ENCODE data around the gene RFNG.

The RFNG gene, protein sequence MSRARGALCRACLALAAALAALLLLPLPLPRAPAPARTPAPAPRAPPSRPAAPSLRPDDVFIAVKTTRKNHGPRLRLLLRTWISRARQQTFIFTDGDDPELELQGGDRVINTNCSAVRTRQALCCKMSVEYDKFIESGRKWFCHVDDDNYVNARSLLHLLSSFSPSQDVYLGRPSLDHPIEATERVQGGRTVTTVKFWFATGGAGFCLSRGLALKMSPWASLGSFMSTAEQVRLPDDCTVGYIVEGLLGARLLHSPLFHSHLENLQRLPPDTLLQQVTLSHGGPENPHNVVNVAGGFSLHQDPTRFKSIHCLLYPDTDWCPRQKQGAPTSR

DNA sequence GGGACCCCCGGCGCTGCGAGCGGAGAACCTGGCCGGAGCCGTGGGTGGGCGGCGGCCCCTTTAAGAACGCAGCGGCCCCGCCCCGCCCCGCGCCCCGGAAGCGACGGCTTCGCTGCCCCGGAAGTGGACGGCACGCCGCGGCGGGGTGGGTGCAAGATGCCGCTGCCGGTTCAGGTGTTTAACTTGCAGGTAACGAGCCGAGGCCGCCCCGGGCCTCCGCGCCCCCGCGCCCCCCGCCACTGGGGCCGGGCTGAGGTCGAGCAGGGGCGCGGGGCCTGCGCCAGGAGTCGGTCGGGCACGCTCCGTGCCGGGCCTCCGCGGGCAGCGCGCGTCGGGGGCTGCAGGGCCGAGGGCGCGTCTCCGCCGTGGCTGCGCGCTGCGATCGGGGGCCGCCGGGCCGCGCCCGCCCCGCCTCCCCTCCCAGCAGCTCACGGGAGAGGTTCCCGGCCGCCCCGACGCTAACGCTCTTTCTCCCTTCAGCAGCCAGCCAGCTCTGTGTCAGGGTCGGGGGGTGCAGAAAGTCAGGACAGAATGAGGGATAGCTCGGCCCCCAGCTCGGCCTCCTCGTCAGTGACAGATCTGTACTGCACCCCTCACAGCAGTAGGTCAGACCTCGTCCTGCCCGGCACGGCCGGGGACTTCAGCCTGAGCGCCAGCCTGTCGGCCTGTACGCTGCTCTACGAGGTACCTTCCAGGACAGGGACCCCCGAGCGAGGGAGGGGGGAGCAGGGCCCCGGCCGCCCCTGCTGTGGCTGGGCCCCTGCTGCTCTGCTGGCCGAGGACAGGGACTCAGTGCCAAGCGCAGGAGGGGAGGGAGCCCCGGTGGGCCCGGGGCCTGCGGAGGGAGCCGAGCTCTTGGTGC, at the start of gene RFNG, which contains the start of gene GPS1:
Gene RFNG (minus strand): TSS at position 36 of the 862 bp plus-strand sequence. CDS start 45 bp downstream, outside the sequence.
Gene GPS1 (plus strand): TSS at position 123 of the 862 bp plus-strand sequence. CDS start 34 bp downstream, at position 157.
- Mint-ChIP-seq H3K9me3 (no peaks in the 10 kb centered on the region), H3K36me3 (ENCODE audit: low read depth) (peaks cover 8% of the 10 kb centered on the region), H3K27me3 (ENCODE audit: low read depth, poor library complexity) (no peaks in the 10 kb centered on the region), H3K27ac (peak within 1 kb of the TSS; percentile 59), H3K4me3 (peak within 1 kb of the TSS; percentile 91), H3K4me1 (peaks cover 20% of the 10 kb centered on the region)
- peak; percentile 82 for DNase-seq
- TF ChIP-seq, protein P1, sequence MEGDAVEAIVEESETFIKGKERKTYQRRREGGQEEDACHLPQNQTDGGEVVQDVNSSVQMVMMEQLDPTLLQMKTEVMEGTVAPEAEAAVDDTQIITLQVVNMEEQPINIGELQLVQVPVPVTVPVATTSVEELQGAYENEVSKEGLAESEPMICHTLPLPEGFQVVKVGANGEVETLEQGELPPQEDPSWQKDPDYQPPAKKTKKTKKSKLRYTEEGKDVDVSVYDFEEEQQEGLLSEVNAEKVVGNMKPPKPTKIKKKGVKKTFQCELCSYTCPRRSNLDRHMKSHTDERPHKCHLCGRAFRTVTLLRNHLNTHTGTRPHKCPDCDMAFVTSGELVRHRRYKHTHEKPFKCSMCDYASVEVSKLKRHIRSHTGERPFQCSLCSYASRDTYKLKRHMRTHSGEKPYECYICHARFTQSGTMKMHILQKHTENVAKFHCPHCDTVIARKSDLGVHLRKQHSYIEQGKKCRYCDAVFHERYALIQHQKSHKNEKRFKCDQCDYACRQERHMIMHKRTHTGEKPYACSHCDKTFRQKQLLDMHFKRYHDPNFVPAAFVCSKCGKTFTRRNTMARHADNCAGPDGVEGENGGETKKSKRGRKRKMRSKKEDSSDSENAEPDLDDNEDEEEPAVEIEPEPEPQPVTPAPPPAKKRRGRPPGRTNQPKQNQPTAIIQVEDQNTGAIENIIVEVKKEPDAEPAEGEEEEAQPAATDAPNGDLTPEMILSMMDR (IDR thresholded peaks at IDR 0.05), result no peak

DNA sequence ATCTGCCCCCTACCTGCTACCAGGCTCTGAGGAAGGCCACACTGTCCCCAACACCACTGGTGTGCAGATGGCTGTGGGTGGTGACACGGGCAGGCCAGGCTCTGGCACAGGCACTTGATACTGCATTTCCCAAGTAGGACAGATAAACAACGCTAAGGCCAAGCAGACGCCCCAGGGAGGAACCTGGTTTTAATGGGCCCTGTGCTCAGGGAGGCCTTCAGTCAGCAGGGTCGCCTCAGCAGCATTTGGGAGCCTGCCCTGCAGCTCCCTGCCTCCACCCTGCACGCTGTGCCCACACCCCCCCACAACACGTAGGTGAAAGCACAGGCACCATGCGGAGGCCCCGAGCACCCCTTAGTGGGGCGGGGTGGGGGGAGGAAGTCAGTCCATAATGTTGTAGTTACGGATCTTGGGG, 49.7 kb upstream of the RFNG start:
- Mint-ChIP-seq H3K4me1 (peaks cover 63% of the 10 kb centered on the region), H3K4me3 (peak overlapping the region; percentile 8), H3K9me3 (no peaks in the 10 kb centered on the region), H3K27me3 (ENCODE audit: low read depth, poor library complexity) (no peaks in the 10 kb centered on the region), H3K36me3 (ENCODE audit: low read depth) (no peaks in the 10 kb centered on the region), H3K27ac (no peak overlapping the region)
- no peak for DNase-seq
- TF ChIP-seq, protein P1 (IDR thresholded peaks at IDR 0.05), result no peak

DNA sequence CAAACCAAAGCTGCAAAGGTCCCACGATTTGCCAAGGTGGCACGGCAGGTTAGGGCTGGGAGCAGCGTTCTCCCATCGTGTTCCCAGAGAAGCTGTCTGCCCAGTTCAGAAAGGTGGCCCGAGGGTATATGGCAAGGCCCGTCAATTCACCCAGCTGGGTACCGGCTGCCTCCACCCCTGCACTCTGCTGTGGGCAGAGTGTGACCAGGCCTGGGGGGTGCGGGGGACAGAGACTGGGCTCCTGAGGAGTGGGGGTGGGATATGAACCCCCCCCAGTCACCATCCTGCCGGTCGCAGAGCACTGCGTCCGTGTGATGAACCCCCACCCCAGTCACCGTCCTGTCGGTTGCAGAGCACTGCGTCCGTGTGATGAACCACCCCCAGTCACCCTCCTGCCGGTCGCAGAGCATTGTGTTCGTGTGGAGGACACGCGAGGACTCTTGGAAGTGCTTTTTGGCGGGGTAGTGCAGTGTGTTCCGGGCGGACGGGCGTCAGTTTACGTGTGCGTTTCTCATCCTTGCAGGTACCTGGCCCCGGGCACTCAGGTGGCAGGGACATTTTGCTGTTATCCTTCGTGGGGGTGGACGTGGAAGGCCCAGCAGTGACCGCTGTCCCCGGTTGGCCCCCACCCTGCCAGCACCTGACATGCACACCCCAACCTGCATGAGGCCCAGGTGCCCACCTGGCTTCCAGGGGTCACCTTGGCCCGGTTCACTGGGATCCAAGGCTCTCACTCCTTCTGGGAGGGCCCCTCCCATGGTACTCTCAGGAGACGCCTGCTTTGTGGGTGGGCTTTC, 49.1 kb upstream of the RFNG start:
- H3K27me3 Mint-ChIP-seq (ENCODE audit: low read depth, poor library complexity), result no peaks in the 10 kb centered on the region
- H3K4me3 Mint-ChIP-seq, result peak overlapping the region; percentile 77
- H3K4me1 Mint-ChIP-seq, result peaks cover 63% of the 10 kb centered on the region
- no peak overlapping the region for H3K27ac Mint-ChIP-seq
- DNase-seq, result no peak
- TF ChIP-seq, protein P1 (IDR thresholded peaks at IDR 0.05), result no peak
- H3K9me3 Mint-ChIP-seq, result no peaks in the 10 kb centered on the region
- H3K36me3 Mint-ChIP-seq (ENCODE audit: low read depth), result no peaks in the 10 kb centered on the region

DNA sequence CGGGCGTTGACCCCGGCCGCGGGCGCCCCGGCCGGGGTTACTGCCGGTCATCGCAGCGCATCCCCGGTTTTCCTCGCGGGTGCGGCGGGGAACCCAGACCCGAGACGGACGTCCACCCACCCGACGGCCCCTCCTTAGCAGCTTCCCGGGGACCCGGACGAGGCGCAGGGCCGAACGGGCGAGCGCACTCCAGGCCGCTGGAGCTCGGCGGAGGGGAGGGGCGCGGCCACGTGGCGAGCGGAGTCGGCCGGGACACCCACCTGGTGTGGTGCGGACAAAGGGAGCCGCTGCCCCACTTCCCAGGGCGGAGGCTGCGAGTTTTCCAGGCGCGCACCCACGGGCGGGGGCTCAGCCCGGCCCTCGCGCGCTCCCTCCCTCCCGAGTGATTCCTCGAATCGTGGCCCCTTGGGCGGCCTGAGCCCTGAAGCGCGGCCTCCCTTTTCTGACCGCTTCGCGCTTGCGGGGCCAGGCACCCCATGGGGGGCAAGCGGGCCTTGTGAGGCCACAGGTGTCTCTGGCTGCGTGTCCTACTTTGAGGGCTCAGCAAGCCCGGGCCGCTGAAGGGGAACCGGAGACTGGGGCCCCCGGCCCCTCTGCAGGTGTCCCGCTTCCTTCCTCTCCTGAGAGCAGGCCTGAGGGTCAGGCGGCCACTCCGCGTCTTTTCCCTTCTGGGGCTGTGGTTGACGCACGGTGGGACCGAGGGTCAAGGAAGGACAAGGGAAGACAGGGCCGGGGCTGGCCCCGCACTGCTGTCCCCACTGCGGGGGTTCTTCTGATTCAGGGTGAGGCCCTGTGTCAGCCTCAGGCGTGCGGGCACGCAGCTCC, 47.5 kb upstream of the RFNG start:
- peak overlapping the region; percentile 77 for H3K4me3 Mint-ChIP-seq
- TF ChIP-seq, protein P1 (IDR thresholded peaks at IDR 0.05), result no peak
- no peak overlapping the region for H3K27ac Mint-ChIP-seq

More for the DNA sequence above, 47.5 kb upstream of the RFNG start:
- no peak for DNase-seq
- H3K36me3 Mint-ChIP-seq (ENCODE audit: low read depth), result no peaks in the 10 kb centered on the region
- H3K4me1 Mint-ChIP-seq, result peaks cover 54% of the 10 kb centered on the region
- no peaks in the 10 kb centered on the region for H3K9me3 Mint-ChIP-seq
- no peaks in the 10 kb centered on the region for H3K27me3 Mint-ChIP-seq (ENCODE audit: low read depth, poor library complexity)

All from nephron progenitor cell (in vitro differentiated cells).